ENCODE data around the gene LNPEP. TPM values are rescaled to one million over a fixed set of nuclear protein-coding genes. Genes with fewer than 3 reads are reported as not detected.
A peak's percentile ranks its signal among the peaks of the same experiment; 100 is the strongest.

Gene LNPEP
- total RNA-seq, result 29.8 and 30.3 TPM in 2 replicates

GRCh38 chr5:96935559-96936430 is at the start of gene LNPEP:
Gene LNPEP (plus strand): TSS chr5:96936080. CDS start chr5:96936156, 76 bp downstream.
- DNase-seq (ENCODE audit: low read depth) (peak; percentile 94), FAIRE-seq (no peak)
- TF ChIP-seq, protein P1, sequence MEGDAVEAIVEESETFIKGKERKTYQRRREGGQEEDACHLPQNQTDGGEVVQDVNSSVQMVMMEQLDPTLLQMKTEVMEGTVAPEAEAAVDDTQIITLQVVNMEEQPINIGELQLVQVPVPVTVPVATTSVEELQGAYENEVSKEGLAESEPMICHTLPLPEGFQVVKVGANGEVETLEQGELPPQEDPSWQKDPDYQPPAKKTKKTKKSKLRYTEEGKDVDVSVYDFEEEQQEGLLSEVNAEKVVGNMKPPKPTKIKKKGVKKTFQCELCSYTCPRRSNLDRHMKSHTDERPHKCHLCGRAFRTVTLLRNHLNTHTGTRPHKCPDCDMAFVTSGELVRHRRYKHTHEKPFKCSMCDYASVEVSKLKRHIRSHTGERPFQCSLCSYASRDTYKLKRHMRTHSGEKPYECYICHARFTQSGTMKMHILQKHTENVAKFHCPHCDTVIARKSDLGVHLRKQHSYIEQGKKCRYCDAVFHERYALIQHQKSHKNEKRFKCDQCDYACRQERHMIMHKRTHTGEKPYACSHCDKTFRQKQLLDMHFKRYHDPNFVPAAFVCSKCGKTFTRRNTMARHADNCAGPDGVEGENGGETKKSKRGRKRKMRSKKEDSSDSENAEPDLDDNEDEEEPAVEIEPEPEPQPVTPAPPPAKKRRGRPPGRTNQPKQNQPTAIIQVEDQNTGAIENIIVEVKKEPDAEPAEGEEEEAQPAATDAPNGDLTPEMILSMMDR (IDR thresholded peaks at IDR 0.05; ENCODE audit: insufficient read depth, low read length, severe bottlenecking), result no peak
- Histone ChIP-seq H3K27me3 (ENCODE audit: control insufficient read depth, insufficient read depth, low read length) (no peaks in the 10 kb centered on the region), H3K36me3 (ENCODE audit: control insufficient read depth, insufficient read depth, low read length) (no peaks in the 10 kb centered on the region), H3K4me3 (ENCODE audit: low read depth, low read length) (peak within 1 kb of the TSS; percentile 84)

- no peaks in the 10 kb centered on the region for H3K36me3 ChIP-seq (ENCODE audit: control insufficient read depth, insufficient read depth, low read length)
- H3K27me3 ChIP-seq (ENCODE audit: control insufficient read depth, insufficient read depth, low read length), result no peaks in the 10 kb centered on the region
- TF ChIP-seq, protein P1 (IDR thresholded peaks at IDR 0.05; ENCODE audit: insufficient read depth, low read length, severe bottlenecking), result no peak
- FAIRE-seq, result no peak
- H3K4me3 ChIP-seq (ENCODE audit: low read depth, low read length), result no peak overlapping the region
- peak; percentile 77 for DNase-seq (ENCODE audit: low read depth)
These were observed 42.5 kb upstream of the LNPEP start for GRCh38 chr5:96893342-96893741.

DNA sequence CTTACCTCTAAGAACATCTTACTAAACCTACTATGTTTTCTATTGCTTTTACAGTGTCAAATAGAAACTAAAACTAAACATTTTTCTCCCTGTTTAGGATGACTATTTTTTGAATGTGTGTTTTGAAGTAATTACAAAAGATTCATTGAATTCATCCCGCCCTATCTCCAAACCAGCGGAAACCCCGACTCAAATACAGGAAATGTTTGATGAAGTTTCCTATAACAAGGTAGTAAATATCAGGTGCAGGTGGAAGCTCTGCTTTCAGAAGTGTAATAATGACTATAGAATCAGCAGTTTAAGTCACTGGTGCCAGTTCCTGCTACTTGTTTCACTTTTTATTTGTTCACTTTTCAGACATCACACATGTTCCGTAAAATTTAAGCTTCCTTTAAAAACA is 39.6 kb upstream of the LNPEP start:
- H3K27me3 ChIP-seq (ENCODE audit: control insufficient read depth, insufficient read depth, low read length), result no peaks in the 10 kb centered on the region
- DNase-seq (ENCODE audit: low read depth) (no peak), FAIRE-seq (no peak)
- TF ChIP-seq, protein P1 (IDR thresholded peaks at IDR 0.05; ENCODE audit: insufficient read depth, low read length, severe bottlenecking), result no peak
- H3K36me3 ChIP-seq (ENCODE audit: control insufficient read depth, insufficient read depth, low read length), result no peaks in the 10 kb centered on the region
- no peak overlapping the region for H3K4me3 ChIP-seq (ENCODE audit: low read depth, low read length)

- FAIRE-seq (no peak), DNase-seq (ENCODE audit: low read depth) (no peak)
- Histone ChIP-seq H3K27me3 (ENCODE audit: control insufficient read depth, insufficient read depth, low read length) (no peaks in the 10 kb centered on the region), H3K36me3 (ENCODE audit: control insufficient read depth, insufficient read depth, low read length) (no peaks in the 10 kb centered on the region), H3K4me3 (ENCODE audit: low read depth, low read length) (no peak overlapping the region)
- TF ChIP-seq, protein P1 (IDR thresholded peaks at IDR 0.05; ENCODE audit: insufficient read depth, low read length, severe bottlenecking), result no peak
These were observed 39.1 kb upstream of the LNPEP start for GRCh38 chr5:96896806-96897205.

DNA sequence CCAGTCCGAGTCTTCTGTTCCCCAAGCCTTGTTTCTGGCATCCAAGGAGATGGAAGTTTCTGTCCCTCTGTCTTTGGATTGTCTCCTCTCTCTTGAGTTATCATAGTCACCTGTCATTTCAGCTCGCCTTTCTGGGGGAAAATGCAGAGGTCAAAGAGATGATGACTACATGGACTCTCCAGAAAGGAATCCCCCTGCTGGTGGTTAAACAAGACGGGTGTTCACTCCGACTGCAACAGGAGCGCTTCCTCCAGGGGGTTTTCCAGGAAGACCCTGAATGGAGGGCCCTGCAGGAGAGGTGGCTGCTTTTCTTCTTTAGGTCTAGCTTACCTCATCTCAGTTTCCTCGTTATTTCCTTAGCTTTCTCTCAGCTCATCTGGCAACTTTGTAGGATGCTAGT is 34.5 kb upstream of the LNPEP start:
- Histone ChIP-seq H3K27me3 (ENCODE audit: control insufficient read depth, insufficient read depth, low read length) (no peaks in the 10 kb centered on the region), H3K36me3 (ENCODE audit: control insufficient read depth, insufficient read depth, low read length) (peaks cover 2% of the 10 kb centered on the region), H3K4me3 (ENCODE audit: low read depth, low read length) (no peak overlapping the region)
- DNase-seq (ENCODE audit: low read depth) (no peak), FAIRE-seq (no peak)
- TF ChIP-seq, protein P1 (IDR thresholded peaks at IDR 0.05; ENCODE audit: insufficient read depth, low read length, severe bottlenecking), result no peak

Measured in bronchial epithelial cell (primary cell).